Breast epithelium (tissue), 4 donors: ENCODE measurements around the gene HSD17B3. TPM values are rescaled to one million over a fixed set of nuclear protein-coding genes. Genes with fewer than 3 reads are reported as not detected.
"Not testable (repeated sequence)": the region's sequence is repeated elsewhere in the genome, so short reads cannot be mapped to it uniquely, and the experiment has no call there.

Experiments used
- DNase-seq, 2 donors: peaks; one replicate each; pipeline ENCODE4 v3.0.0-alpha.2; 2019; ENCODE audit warnings: low spot score in 2 of 2
- H3K27ac ChIP-seq, 2 donors: fragments of 200-600 bp; sonication (generic) in 1 of 2; one replicate each; pipeline ENCODE4 v1.5.1; 2016 to 2019; ENCODE audit warnings: mild to moderate bottlenecking in 1 of 2
- H3K27me3 ChIP-seq, 2 donors: fragments of 200-600 bp; sonication (generic) in 1 of 2; one replicate each; pipeline versions ENCODE4 v1.5.1 to v1.6.0; 2017 to 2019; ENCODE audit warnings: control low read depth in 1 of 2, mild to moderate bottlenecking in 1 of 2
- H3K36me3 ChIP-seq: fragments of 200-600 bp; one replicate; pipeline ENCODE4 v1.5.1; 2019
- H3K4me1 ChIP-seq, 2 donors: fragments of 200-600 bp; sonication (generic); one replicate each; pipeline ENCODE4 v1.5.1; 2016 to 2019; ENCODE audit warnings: control low read depth in 1 of 2
- H3K4me3 ChIP-seq, 3 donors: fragments of 200-600 bp; sonication (generic); 1 replicate in 2 of 3; 2 replicates in 1 of 3; pipeline ENCODE4 v1.5.1; 2016 to 2019; ENCODE audit warnings: mild to moderate bottlenecking in 3 of 3, moderate library complexity in 2 of 3
- H3K9me3 ChIP-seq, 2 donors: fragments of 200-600 bp; sonication (generic) in 1 of 2; one replicate each; pipeline ENCODE4 v1.5.1; 2016 to 2019; ENCODE audit warnings: control low read depth in 1 of 2
- CTCF ChIP-seq, 3 donors: fragments of 450-650 bp; IDR thresholded peaks; one replicate each; pipeline ENCODE4 v1.5.1; 2016 to 2017; ENCODE audit warnings: antibody characterized with exemption in 3 of 3, mild to moderate bottlenecking in 3 of 3, moderate library complexity in 3 of 3
- POLR2A ChIP-seq: fragments of 450-650 bp; IDR thresholded peaks from one replicate; pipeline ENCODE4 v1.6.1; 2016; ENCODE audit warnings: antibody characterized with exemption, mild to moderate bottlenecking, moderate library complexity
- POLR2AphosphoS5 ChIP-seq, 3 donors: sonication (generic); formaldehyde crosslinking; IDR thresholded peaks; one replicate each; pipeline ENCODE4 v1.6.1; 2017; ENCODE audit warnings: antibody characterized with exemption in 3 of 3
- intact Hi-C: fragments of 100-400 bp; cut with DNase I; formaldehyde crosslinking; loops from one replicate; pipeline ENCODE4 v1.15.1; 2023; ENCODE audit warnings: low total_unique reads
- total RNA-seq, 3 donors: library from RNA; depleted of rRNA; stranded (reverse); fragments of >200 nt; gene quantifications; one replicate each; pipeline ENCODE4 v1.1.0, GENCODE V29; 2016

Gene HSD17B3
- total RNA-seq, 3 donors from 2014 or later, result 0.98 to 1.1 TPM; not detected in 1

GRCh38 chr9:96199006-96199405 lies 103.0 kb downstream of the HSD17B3 start:
- H3K4me3 ChIP-seq, result no peak overlapping the region
- DNase-seq, result no peak
- no peaks in the 10 kb centered on the region for H3K4me1 ChIP-seq
- no peaks in the 10 kb centered on the region for H3K9me3 ChIP-seq
- TF ChIP-seq POLR2AphosphoS5 (IDR thresholded peaks at IDR 0.05), result no peak
- H3K36me3 ChIP-seq, result no peaks in the 10 kb centered on the region
- no peak overlapping the region for H3K27ac ChIP-seq
- intact Hi-C loops, result no loop called here
- no peaks in the 10 kb centered on the region for H3K27me3 ChIP-seq

- intact Hi-C loops, result no loop called here
- Histone ChIP-seq H3K9me3 (no peaks in the 10 kb centered on the region), H3K4me3 (no peak overlapping the region), H3K4me1 (no peaks in the 10 kb centered on the region), H3K36me3 (no peaks in the 10 kb centered on the region), H3K27me3 (no peaks in the 10 kb centered on the region), H3K27ac (no peak overlapping the region)
- no peak for DNase-seq
- no peak for TF ChIP-seq CTCF (IDR thresholded peaks at IDR 0.05)
- TF ChIP-seq POLR2AphosphoS5 (IDR thresholded peaks at IDR 0.05), result no peak
- no peak for TF ChIP-seq POLR2A
Observed at GRCh38 chr9:96195541-96195940, 106.4 kb downstream of the HSD17B3 start.

DNA sequence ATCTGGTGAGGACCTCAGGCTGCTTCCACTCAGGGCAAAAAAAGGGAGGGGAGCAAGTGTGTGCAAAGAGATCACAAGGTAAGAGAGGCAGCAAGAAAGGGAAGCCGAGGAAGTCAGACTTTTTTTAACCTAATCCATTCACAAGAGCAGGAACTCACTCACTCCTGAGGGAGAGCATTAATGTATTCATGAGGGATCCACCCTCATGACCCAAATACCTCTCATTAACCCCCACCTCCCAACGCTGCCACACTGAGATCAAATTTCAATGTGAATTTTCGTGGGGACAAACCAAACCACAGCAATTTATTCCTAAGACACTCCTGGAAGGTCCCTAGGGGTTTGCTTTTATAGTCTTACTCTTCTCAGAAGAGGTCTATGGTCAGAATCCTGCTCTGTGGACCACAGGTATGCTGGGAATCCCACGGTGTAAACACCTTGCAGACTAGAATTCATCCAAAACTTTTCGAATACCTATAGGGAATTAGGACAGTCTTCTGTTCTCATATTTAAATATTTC lies 108.7 kb downstream of the HSD17B3 start:
- no peaks in the 10 kb centered on the region for H3K4me1 ChIP-seq
- H3K9me3 ChIP-seq, result peaks cover 9 to 13% of the 10 kb centered on the region in 2 donors
- no peak for DNase-seq
- intact Hi-C loops, result loop anchor here (5.0 kb wide), 1 partner anchor 1376 kb away; no protein-coding TSS in a partner anchor
- H3K27ac ChIP-seq, result no peak overlapping the region
- TF ChIP-seq CTCF (IDR thresholded peaks at IDR 0.05) (no peak), POLR2AphosphoS5 (IDR thresholded peaks at IDR 0.05) (no peak), POLR2A (no peak)
- no peaks in the 10 kb centered on the region for H3K27me3 ChIP-seq
- H3K4me3 ChIP-seq, result no peak overlapping the region
- H3K36me3 ChIP-seq, result no peaks in the 10 kb centered on the region

GRCh38 chr9:96192710-96193109 lies 109.3 kb downstream of the HSD17B3 start:
- intact Hi-C loops, result loop anchor here (5.0 kb wide), 1 partner anchor 1375 kb away; no protein-coding TSS in a partner anchor
- Histone ChIP-seq H3K27ac (no peak overlapping the region), H3K27me3 (no peaks in the 10 kb centered on the region), H3K4me3 (no peak overlapping the region), H3K36me3 (no peaks in the 10 kb centered on the region), H3K9me3 (peaks cover 9 to 13% of the 10 kb centered on the region in 2 donors), H3K4me1 (no peaks in the 10 kb centered on the region)
- TF ChIP-seq CTCF (IDR thresholded peaks at IDR 0.05) (no peak), POLR2AphosphoS5 (IDR thresholded peaks at IDR 0.05) (no peak), POLR2A (no peak)
- no peak for DNase-seq

DNA sequence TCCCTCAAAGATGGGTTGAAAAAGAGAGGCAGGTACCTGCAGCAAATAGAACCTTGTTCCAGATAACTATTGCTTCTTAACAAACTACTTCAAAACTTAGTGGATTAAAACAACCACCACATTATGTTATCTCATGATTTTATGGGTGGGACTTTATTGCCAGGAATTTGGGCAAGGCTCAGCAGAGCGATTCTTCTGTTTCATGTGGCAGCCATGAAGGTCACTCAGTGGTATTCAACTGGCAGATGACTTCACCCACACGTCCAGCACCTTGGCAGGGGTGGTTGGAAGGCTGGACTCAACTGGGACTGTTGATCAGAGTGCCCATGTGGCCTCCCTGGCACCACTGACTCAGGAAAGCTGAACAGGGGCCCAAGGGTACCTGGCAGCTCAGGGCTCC lies 112.0 kb downstream of the HSD17B3 start:
- no peaks in the 10 kb centered on the region for H3K27me3 ChIP-seq
- no peaks in the 10 kb centered on the region for H3K4me1 ChIP-seq
- peaks cover 18 to 20% of the 10 kb centered on the region in 2 donors for H3K9me3 ChIP-seq
- intact Hi-C loops, result loop anchor here (5.0 kb wide), 2 partner anchors 1373 to 1683 kb away; no protein-coding TSS in a partner anchor
- DNase-seq, result no peak
- no peaks in the 10 kb centered on the region for H3K36me3 ChIP-seq
- no peak overlapping the region for H3K27ac ChIP-seq
- TF ChIP-seq POLR2A, result no peak
- TF ChIP-seq CTCF (IDR thresholded peaks at IDR 0.05), result no peak
- no peak for TF ChIP-seq POLR2AphosphoS5 (IDR thresholded peaks at IDR 0.05)
- no peak overlapping the region for H3K4me3 ChIP-seq

DNA sequence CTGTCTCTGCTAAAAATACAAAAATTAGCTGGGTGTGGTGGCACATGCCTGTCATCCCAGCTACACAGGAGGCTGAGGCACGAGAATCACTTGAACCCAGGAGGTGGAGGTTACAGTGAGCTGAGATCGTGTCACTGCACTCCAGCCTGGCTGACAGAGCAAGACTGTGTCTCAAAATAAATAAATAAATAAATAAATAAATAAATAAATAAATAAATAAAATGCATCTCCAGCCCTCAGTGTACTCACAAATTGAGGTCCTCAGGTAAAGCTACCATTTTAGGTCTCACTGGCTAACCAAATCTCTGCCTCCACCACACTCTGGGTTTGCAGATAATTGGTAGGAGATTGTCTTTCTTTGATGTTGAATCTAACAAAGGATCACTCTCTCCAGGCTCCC lies 112.4 kb downstream of the HSD17B3 start:
- DNase-seq, H3K36me3 ChIP-seq, H3K27me3 ChIP-seq, H3K4me3 ChIP-seq, H3K4me1 ChIP-seq, H3K27ac ChIP-seq: not testable (repeated sequence)
- peaks cover 20% of the 10 kb centered on the region in 2 donors for H3K9me3 ChIP-seq
- intact Hi-C loops, result loop anchor here (5.0 kb wide), 1 partner anchor 1682 kb away; no protein-coding TSS in a partner anchor
